ENCODE results near the gene CLDN9.

DNA sequence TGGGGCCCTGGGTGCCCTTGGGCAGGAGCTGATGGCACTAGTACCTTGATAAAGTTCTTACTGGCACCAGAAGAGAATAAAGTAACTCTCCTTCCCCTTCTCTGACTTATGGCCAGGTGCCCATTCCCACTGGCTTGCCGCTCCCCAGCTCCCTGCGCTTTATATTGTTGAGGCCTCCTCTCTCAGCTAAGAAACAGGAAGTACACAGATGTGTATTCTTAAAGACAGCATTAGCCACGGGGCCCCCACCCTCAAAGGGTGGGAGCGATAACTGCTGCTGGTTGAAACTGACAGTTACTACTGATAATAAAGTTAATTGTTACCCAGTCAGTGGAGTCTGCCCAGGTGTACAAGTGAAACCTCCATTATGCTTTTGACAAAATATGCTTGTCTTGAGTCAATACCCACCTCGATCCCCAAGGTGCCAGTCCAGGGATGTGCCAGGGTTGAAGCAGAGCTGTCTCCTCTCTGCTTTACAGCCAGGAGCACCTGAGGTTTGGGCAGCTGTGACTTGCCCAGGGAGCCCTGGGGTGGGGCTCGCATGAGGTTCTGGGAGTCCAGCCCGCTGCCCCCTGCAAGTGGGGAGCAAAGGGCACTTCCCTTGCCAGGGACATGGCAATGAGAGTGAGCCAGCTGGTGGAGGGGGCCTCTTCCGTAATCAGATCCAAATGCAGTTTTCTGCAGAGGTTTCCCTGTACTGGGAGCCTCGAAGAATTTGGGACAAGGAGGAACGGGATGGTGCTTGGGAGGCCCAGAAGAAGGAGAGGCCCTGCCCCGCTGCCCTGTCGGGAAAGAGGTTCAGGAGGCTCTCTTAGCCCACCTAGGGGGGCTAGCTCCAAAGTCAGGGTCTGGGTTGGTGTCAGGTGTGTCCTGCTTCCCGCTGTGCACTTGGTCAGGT is 5.4 kb upstream of the CLDN9 start:
- TF ChIP-seq, protein P1, sequence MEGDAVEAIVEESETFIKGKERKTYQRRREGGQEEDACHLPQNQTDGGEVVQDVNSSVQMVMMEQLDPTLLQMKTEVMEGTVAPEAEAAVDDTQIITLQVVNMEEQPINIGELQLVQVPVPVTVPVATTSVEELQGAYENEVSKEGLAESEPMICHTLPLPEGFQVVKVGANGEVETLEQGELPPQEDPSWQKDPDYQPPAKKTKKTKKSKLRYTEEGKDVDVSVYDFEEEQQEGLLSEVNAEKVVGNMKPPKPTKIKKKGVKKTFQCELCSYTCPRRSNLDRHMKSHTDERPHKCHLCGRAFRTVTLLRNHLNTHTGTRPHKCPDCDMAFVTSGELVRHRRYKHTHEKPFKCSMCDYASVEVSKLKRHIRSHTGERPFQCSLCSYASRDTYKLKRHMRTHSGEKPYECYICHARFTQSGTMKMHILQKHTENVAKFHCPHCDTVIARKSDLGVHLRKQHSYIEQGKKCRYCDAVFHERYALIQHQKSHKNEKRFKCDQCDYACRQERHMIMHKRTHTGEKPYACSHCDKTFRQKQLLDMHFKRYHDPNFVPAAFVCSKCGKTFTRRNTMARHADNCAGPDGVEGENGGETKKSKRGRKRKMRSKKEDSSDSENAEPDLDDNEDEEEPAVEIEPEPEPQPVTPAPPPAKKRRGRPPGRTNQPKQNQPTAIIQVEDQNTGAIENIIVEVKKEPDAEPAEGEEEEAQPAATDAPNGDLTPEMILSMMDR (IDR thresholded peaks at IDR 0.05; ENCODE audit: low read depth, low read length), result no peak
- TF ChIP-seq POLR2A (IDR thresholded peaks at IDR 0.05; ENCODE audit: extremely low read depth, insufficient read length), result no peak
- TF ChIP-seq, protein P2, sequence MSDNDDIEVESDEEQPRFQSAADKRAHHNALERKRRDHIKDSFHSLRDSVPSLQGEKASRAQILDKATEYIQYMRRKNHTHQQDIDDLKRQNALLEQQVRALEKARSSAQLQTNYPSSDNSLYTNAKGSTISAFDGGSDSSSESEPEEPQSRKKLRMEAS (IDR thresholded peaks at IDR 0.05; ENCODE audit: low read depth, low read length), result no peak
- TF ChIP-seq MYC (IDR thresholded peaks at IDR 0.05; ENCODE audit: low read depth, low read length), result no peak
